Hypothalamus (tissue), 51 donors: ENCODE results near the gene MEIS2.

Experiments
- DNase-seq, 51 donors: peaks; one replicate each; lab custom pipeline; 2025; lab: John Stamatoyannopoulos, UW

MEIS2 gene

GRCh38 chr15:37080261-37080921 is 20.0 kb downstream of the MEIS2 start:
- DNase-seq, result no peak

GRCh38 chr15:37079726-37080125 is 20.6 kb downstream of the MEIS2 start:
- DNase-seq, result peak in 13 of 51 donors; percentile 15 to 51 (median 33)

- no peak for DNase-seq
Observed at GRCh38 chr15:37078566-37078965, 21.8 kb downstream of the MEIS2 start.

GRCh38 chr15:37077623-37078351 is 22.6 kb downstream of the MEIS2 start:
- peak in 1 of 51 donors; percentile 25 for DNase-seq

- DNase-seq, result no peak
Observed at GRCh38 chr15:37076543-37076942, 23.8 kb downstream of the MEIS2 start.

GRCh38 chr15:37075777-37076176 is 24.6 kb downstream of the MEIS2 start:
- DNase-seq, result no peak

GRCh38 chr15:37072181-37072580 is 28.2 kb downstream of the MEIS2 start:
- no peak for DNase-seq

- DNase-seq, result no peak
Observed at GRCh38 chr15:37071134-37071533, 29.2 kb downstream of the MEIS2 start.

- DNase-seq, result no peak
Observed at GRCh38 chr15:37070686-37071085, 29.7 kb downstream of the MEIS2 start.

GRCh38 chr15:37061996-37062395 is 38.4 kb downstream of the MEIS2 start:
- DNase-seq, result no peak

GRCh38 chr15:37059086-37059485 is 41.3 kb downstream of the MEIS2 start:
- no peak for DNase-seq

- no peak for DNase-seq
Observed at GRCh38 chr15:37058316-37058985, 41.9 kb downstream of the MEIS2 start.

GRCh38 chr15:37057831-37058230 is 42.5 kb downstream of the MEIS2 start:
- no peak for DNase-seq

- no peak for DNase-seq
Observed at GRCh38 chr15:37057256-37057655, 43.1 kb downstream of the MEIS2 start.

- DNase-seq, result peak in 7 of 51 donors; percentile 3 to 18 (median 11)
Observed at GRCh38 chr15:37056177-37057121, 43.9 kb downstream of the MEIS2 start.

- DNase-seq, result no peak
Observed at GRCh38 chr15:37055481-37055880, 44.9 kb downstream of the MEIS2 start.

GRCh38 chr15:37054336-37054735 is 46.0 kb downstream of the MEIS2 start:
- no peak for DNase-seq

- DNase-seq, result no peak
Observed at GRCh38 chr15:37053166-37053565, 47.2 kb downstream of the MEIS2 start.

GRCh38 chr15:37050345-37050744 is 50.0 kb downstream of the MEIS2 start:
- DNase-seq, result no peak

GRCh38 chr15:37046876-37047614 is 53.3 kb downstream of the MEIS2 start:
- DNase-seq, result no peak
